GM12878 (cell line): ENCODE data around the gene TMEM175. TPM values are rescaled to one million over a fixed set of nuclear protein-coding genes. Genes with fewer than 3 reads are reported as not detected.

Experiments
- ATAC-seq: fragments of 200-7000 bp; cut with Tn5 transposase; 3 replicates; pipeline ENCODE4 v1.9.1; 2020; ENCODE audit warnings: mild to moderate bottlenecking, moderate library complexity
- BruUV-seq: library from RNA; stranded (reverse); fragments of 400-500 nt; replicated peaks from 2 replicates; lab custom pipeline; 2021; lab: Mats Ljungman, UMichigan
- CTCF ChIA-PET: fragments of 300-600 bp; sonication (Branson Sonifier 250); formaldehyde crosslinking; extraction: SDS; loops from one replicate; lab custom pipeline; 2021; ENCODE audit warnings: inconsistent platforms; lab: Yijun Ruan, JAX
- POLR2A ChIA-PET: fragments of 350-600 bp; formaldehyde crosslinking; extraction: SDS; loops from one replicate; lab custom pipeline; 2021; ENCODE audit warnings: inconsistent platforms; lab: Charles Lee
- RAD21 ChIA-PET: fragments of 300-600 bp; sonication (Branson Sonifier 250); formaldehyde crosslinking; loops from one replicate; lab custom pipeline; 2023; ENCODE audit warnings: antibody characterized with exemption; ENCODE audit not compliant: unreplicated experiment; lab: Charles Lee
- SMC1A ChIA-PET: fragments of 300-600 bp; sonication (Branson Sonifier 250); formaldehyde crosslinking; loops from one replicate; lab custom pipeline; 2023; ENCODE audit not compliant: unreplicated experiment, uncharacterized antibody; lab: Charles Lee
- DNase-seq: peaks from one replicate; pipeline ENCODE4 v3.0.0-alpha.2; 2011; ENCODE audit warnings: low read depth, low spot score
- FAIRE-seq: peaks from 3 replicates; lab custom pipeline; 2011; peaks lifted over from hg19 to GRCh38; lab: Jason Lieb, UNC
- H2AFZ ChIP-seq: 2 replicates; pipeline ENCODE4 v1.6.0; 2011; ENCODE audit warnings: low read depth, low read length, control low read depth; ENCODE audit not compliant: control insufficient read depth
- H3K27ac ChIP-seq: 2 replicates; pipeline ENCODE4 v1.5.1; 2011; ENCODE audit warnings: control low read depth; ENCODE audit not compliant: control insufficient read depth, insufficient read depth
- H3K27me3 ChIP-seq, 2 experiments: replicated peaks in 1 of 2; 2 replicates each; pipeline versions ENCODE4 v1.6.0 to v1.6.1; 2011; ENCODE audit warnings: low read length in 1 of 2; ENCODE audit not compliant: control insufficient read depth in 2 of 2, insufficient read depth in 2 of 2
- H3K36me3 ChIP-seq, 2 experiments: 2 replicates each; pipeline ENCODE4 v1.5.1; 2011; ENCODE audit warnings: low read length in 1 of 2; ENCODE audit not compliant: control insufficient read depth in 2 of 2, insufficient read depth in 2 of 2
- H3K4me1 ChIP-seq: 2 replicates; pipeline ENCODE4 v1.6.1; 2011; ENCODE audit warnings: mild to moderate bottlenecking, low read length, moderate library complexity, mixed read lengths; ENCODE audit not compliant: control insufficient read depth, insufficient read depth
- H3K4me2 ChIP-seq: 2 replicates; pipeline ENCODE4 v1.6.0; 2011; ENCODE audit warnings: control low read depth; ENCODE audit not compliant: control insufficient read depth, insufficient read depth
- H3K4me3 ChIP-seq: fragments of 200-600 bp; sonication (generic); 2 replicates; pipeline ENCODE4 v1.5.1; 2016
- H3K79me2 ChIP-seq: 2 replicates; pipeline ENCODE4 v1.6.0; 2011; ENCODE audit warnings: low read length; ENCODE audit not compliant: control insufficient read depth, insufficient read depth
- H3K9ac ChIP-seq: 2 replicates; pipeline ENCODE4 v1.8.0; 2011; ENCODE audit warnings: low read length, control low read depth, mixed read lengths; ENCODE audit not compliant: control insufficient read depth, insufficient read depth
- H3K9me3 ChIP-seq: replicated peaks from 3 replicates; pipeline ENCODE4 v1.5.1; 2011; ENCODE audit warnings: mild to moderate bottlenecking, low read length; ENCODE audit not compliant: control insufficient read depth, insufficient read depth
- H4K20me1 ChIP-seq: 2 replicates; pipeline ENCODE4 v1.6.0; 2011; ENCODE audit not compliant: control insufficient read depth, insufficient read depth
- BCL11A ChIP-seq: IDR thresholded peaks from 2 replicates; pipeline ENCODE4 v1.6.1; 2011; ENCODE audit warnings: low read depth, low read length
- BCL3 ChIP-seq: IDR thresholded peaks from 2 replicates; pipeline ENCODE4 v1.6.1; 2011; ENCODE audit warnings: borderline replicate concordance, low read depth, mild to moderate bottlenecking, moderate library complexity, low read length; ENCODE audit not compliant: insufficient read depth, poor library complexity, severe bottlenecking
- BHLHE40 ChIP-seq, 2 experiments: fragments of 450-650 bp in 1 of 2; IDR thresholded peaks; 2 replicates each; pipeline ENCODE4 v1.6.1; 2011 to 2017; ENCODE audit warnings: low read depth in 2 of 2, borderline replicate concordance in 1 of 2, improper control_type of control experiment in 1 of 2, low read length in 1 of 2, mild to moderate bottlenecking in 1 of 2
- CEBPB ChIP-seq, 2 experiments: fragments of 150-350 bp in 1 of 2; IDR thresholded peaks; 2 replicates each; pipeline ENCODE4 v1.6.1; 2012 to 2014; ENCODE audit warnings: low read depth in 2 of 2, low read length in 2 of 2, borderline replicate concordance in 1 of 2, inconsistent platforms in 1 of 2
- FOS ChIP-seq: IDR thresholded peaks from 3 replicates; pipeline ENCODE4 v1.6.1; 2011; ENCODE audit warnings: borderline replicate concordance; ENCODE audit not compliant: insufficient read length; ENCODE audit errors: extremely low read depth
- HDAC2 ChIP-seq: fragments of 200-600 bp; sonication (generic); IDR thresholded peaks from 2 replicates; pipeline ENCODE4 v1.6.1; 2017
- KLF5 ChIP-seq: fragments of 450-650 bp; IDR thresholded peaks from 2 replicates; pipeline ENCODE4 v1.6.1; 2014; ENCODE audit warnings: mild to moderate bottlenecking; ENCODE audit not compliant: partially characterized antibody
- MTA3 ChIP-seq: IDR thresholded peaks from 2 replicates; pipeline ENCODE4 v1.6.1; 2012; ENCODE audit warnings: low read length, inconsistent platforms, borderline replicate concordance
- NFIC ChIP-seq: IDR thresholded peaks from 2 replicates; pipeline ENCODE4 v1.6.1; 2012; ENCODE audit warnings: low read depth, mild to moderate bottlenecking, inconsistent platforms, low read length, moderate library complexity
- NR2C2 ChIP-seq: IDR thresholded peaks from 2 replicates; pipeline ENCODE4 v1.6.1; 2011; ENCODE audit warnings: borderline replicate concordance, low read depth; ENCODE audit not compliant: control insufficient read depth, insufficient read length
- PAX8 ChIP-seq: fragments of 450-650 bp; IDR thresholded peaks from 2 replicates; pipeline ENCODE4 v1.6.1; 2017; ENCODE audit warnings: mild to moderate bottlenecking, moderate library complexity
- PML ChIP-seq: IDR thresholded peaks from 2 replicates; pipeline ENCODE4 v1.6.1; 2012; ENCODE audit warnings: low read length, inconsistent platforms
- RUNX3 ChIP-seq: IDR thresholded peaks from 2 replicates; pipeline ENCODE4 v1.6.1; 2012; ENCODE audit warnings: low read length, inconsistent platforms
- SIN3A ChIP-seq: IDR thresholded peaks from 2 replicates; pipeline ENCODE4 v1.6.1; 2012; ENCODE audit warnings: low read depth, low read length, improper control_type of control experiment
- SMAD5 ChIP-seq: IDR thresholded peaks from 2 replicates; pipeline ENCODE4 v1.6.1; 2016; ENCODE audit warnings: antibody characterized with exemption, low read depth
- YBX1 ChIP-seq: fragments of 450-650 bp; IDR thresholded peaks from 2 replicates; pipeline ENCODE4 v1.6.1; 2016; ENCODE audit warnings: antibody characterized with exemption
- WGBS: methylation state at CpG from one replicate; pipeline ENCODE4 v1.1.6; 2016; ENCODE audit warnings: low lambda C conversion rate; ENCODE audit not compliant: insufficient replicate concordance, insufficient coverage; ENCODE audit errors: missing lambda C conversion rate; 5-methylcytosine and 5-hydroxymethylcytosine counted together
- in situ Hi-C: fragments of 300-500 bp; cut with MboI; formaldehyde crosslinking; loops from 9 replicates; pipeline ENCODE4 v1.14.3; 2018; ENCODE audit warnings: mixed read lengths
- intact Hi-C: fragments of 100-400 bp; cut with micrococcal nuclease; formaldehyde crosslinking; loops from one replicate; pipeline ENCODE4 v1.14.2; 2022; ENCODE audit not compliant: unreplicated experiment
- polyA plus RNA-seq, 11 experiments: library from polyadenylated mRNA; depleted of rRNA in 4 of 11; unstranded in 6 of 11; stranded (reverse) in 5 of 11; fragments of >200 nt; fragmentation: Nextera tagmentation in 4 of 11; fragmentation: Illumina TruSeq in 1 of 11; extraction: Ambion mirVana in 4 of 11; extraction: Trizol in 1 of 11; gene quantifications; 1 replicate in 1 of 11; 2 replicates in 10 of 11; pipeline versions ENCODE4 v1.2.1 to v1.2.3, GENCODE V29; 2011 to 2016; ENCODE audit warnings: inconsistent platforms in 2 of 11, missing spikeins in 2 of 11, low read depth in 1 of 11
- total RNA-seq, 4 experiments: library from RNA; depleted of rRNA in 3 of 4; stranded (reverse); fragments of >200 nt in 3 of 4; fragmentation: Illumina TruSeq in 1 of 4; extraction: Trizol in 1 of 4; gene quantifications; 2 replicates each; pipeline versions ENCODE4 v1.2.1 to v1.2.3, GENCODE V29; 2013 to 2021

Gene TMEM175
- total and polyA plus RNA-seq, 10 of the 15 experiments (the other 5 are each of a cell fraction or from before 2014, with no cell fraction given), result 0.11 to 39.5 (median 22.3) TPM

DNA sequence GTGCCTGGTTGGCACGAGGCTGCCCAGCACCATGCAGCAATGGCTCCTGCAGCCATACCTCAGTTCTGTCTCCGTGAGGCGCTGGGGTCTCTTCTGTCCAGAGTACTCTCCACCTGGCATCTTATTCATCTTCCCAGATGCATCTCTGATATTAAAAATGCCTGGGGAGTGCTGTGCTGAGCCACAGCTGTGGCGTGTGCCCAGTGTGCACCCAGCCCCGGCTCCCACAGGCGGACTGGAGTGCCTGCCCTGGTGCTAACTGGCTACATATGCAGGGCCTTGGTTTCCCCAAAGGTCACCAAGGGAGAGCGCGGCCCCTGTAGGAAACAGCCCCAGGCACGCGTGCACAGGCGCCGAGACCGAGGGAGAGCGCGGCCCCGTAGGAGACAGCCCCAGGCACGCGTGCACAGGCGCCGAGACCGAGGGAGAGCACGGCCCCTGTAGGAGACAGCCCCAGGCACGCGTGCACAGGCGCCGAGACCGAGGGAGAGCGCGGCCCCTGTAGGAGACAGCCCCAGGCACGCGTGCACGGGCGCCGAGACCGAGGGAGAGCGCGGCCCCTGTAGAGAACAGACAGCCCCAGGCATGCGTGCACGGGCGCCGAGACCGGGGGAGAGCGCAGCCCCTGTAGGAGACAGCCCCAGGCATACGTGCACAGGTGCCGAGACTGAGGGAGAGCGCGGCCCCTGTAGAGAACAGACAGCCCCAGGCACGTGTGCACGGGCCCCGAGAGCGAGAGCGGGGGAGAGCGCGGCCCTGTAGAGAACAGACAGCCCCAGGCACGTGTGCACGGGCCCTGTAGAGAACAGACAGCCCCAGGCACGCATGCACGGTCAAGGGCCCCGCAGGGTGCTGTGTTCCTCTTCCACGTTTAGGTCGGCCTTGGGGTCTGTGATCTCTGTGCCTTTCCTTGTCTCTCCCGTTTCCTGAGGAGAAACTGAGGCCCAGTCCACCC lies 14.5 kb downstream of the TMEM175 start:
- ChIA-PET SMC1A (no interaction called here), RAD21 (no interaction called here), POLR2A (no interaction called here)
- Histone ChIP-seq H3K27ac (no peak overlapping the region), H2AFZ (no peak overlapping the region), H3K9ac (no peak overlapping the region), H3K79me2 (no peaks in the 10 kb centered on the region), H3K4me3 (no peak overlapping the region), H3K4me2 (no peak overlapping the region), H4K20me1 (no peaks in the 10 kb centered on the region), H3K36me3 (no peaks in the 10 kb centered on the region)
- WGBS, result 84% methylated on average over 62 of the region's 62 CpGs
- no peak for ATAC-seq
- no peak for DNase-seq
- TF ChIP-seq BHLHE40 (IDR thresholded peaks at IDR 0.05; ENCODE audit: borderline replicate concordance in 1 of 2, low read depth in 2 of 2, low read length in 1 of 2), result peak in 1 of 2 experiments; percentile 8; a peak in 1 of 4 replicates
- no peak for TF ChIP-seq SIN3A
- no peak for TF ChIP-seq NR2C2
- TF ChIP-seq, all 136 proteins: peak for 1
- no peaks in the 10 kb centered on the region for H3K4me1 ChIP-seq
- H3K9me3 ChIP-seq, result no peaks in the 10 kb centered on the region
- intact Hi-C loops (no loop called here), in situ Hi-C loops (no loop called here)
- no peak for FAIRE-seq
- no TSS peak for BruUV-seq
- H3K27me3 ChIP-seq, result no peaks in the 10 kb centered on the region
- CTCF ChIA-PET, result no interaction called here

DNA sequence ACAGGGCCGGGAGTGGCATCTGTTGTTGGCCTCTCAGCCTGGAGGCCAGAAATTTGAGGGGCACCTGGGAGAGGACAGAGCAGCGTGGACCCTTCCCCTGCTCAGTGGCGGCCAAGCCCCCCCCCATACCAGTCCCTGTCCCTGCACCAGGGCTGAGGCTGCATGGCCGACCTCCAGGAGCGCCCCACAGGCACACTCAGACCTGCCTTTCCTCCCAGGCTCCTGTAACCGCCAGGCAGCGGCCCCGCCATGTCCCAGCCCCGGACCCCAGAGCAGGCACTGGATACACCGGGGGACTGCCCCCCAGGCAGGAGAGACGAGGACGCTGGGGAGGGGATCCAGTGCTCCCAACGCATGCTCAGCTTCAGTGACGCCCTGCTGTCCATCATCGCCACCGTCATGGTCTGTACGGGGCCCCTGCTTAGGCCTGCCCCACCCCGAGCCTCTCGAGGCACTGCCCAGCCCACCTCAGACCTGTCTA lies 15.3 kb downstream of the TMEM175 start:
- Histone ChIP-seq H3K27ac (no peak overlapping the region), H3K4me3 (no peak overlapping the region), H4K20me1 (no peaks in the 10 kb centered on the region), H3K4me2 (no peak overlapping the region), H3K9me3 (no peaks in the 10 kb centered on the region), H3K79me2 (no peaks in the 10 kb centered on the region), H3K9ac (no peak overlapping the region), H3K27me3 (no peaks in the 10 kb centered on the region), H2AFZ (no peak overlapping the region), H3K36me3 (no peaks in the 10 kb centered on the region), H3K4me1 (no peaks in the 10 kb centered on the region)
- ChIA-PET CTCF (no interaction called here), POLR2A (no interaction called here), SMC1A (no interaction called here), RAD21 (no interaction called here)
- no peak for FAIRE-seq
- no TSS peak for BruUV-seq
- WGBS, result 52% methylated on average over 14 of the region's 19 CpGs
- DNase-seq, result no peak
- no peak for ATAC-seq
- in situ Hi-C loops, result no loop called here
- intact Hi-C loops, result no loop called here
- TF ChIP-seq CEBPB (IDR thresholded peaks at IDR 0.05; ENCODE audit: borderline replicate concordance in 1 of 2, low read depth in 2 of 2, low read length in 2 of 2) (no peak), SMAD5 (no peak), PAX8 (no peak), FOS (no peak), KLF5 (no peak), MTA3 (no peak), PML (no peak), BCL3 (no peak), NFIC (no peak), BCL11A (no peak), RUNX3 (no peak), YBX1 (no peak), HDAC2 (no peak)
